ENCODE measurements around the gene ADRA2B.
"Not testable (repeated sequence)": the region's sequence is repeated elsewhere in the genome, so short reads cannot be mapped to it uniquely, and the experiment has no call there.

GRCh38 chr2:96067098-96067660 lies 49.2 kb downstream of the ADRA2B start:
- TF ChIP-seq CTCF (IDR thresholded peaks at IDR 0.05 in 2 of 3, conservative IDR thresholded peaks at IDR 0.05 in 1 of 3; ENCODE audit: borderline replicate concordance in 1 of 3, insufficient read depth in 1 of 3, low read depth in 2 of 3, low read length in 2 of 3); EZH2 (IDR thresholded peaks at IDR 0.05); POLR2AphosphoS5 (IDR thresholded peaks at IDR 0.05; ENCODE audit: low read depth, low read length); POLR2A (IDR thresholded peaks at IDR 0.05; ENCODE audit: borderline replicate concordance, extremely low read depth, insufficient read depth, insufficient read length); ZBTB33 (IDR thresholded peaks at IDR 0.05; ENCODE audit: extremely low read depth, insufficient replicate concordance, low read length); YY1 (IDR thresholded peaks at IDR 0.05; ENCODE audit: extremely low read depth, insufficient replicate concordance, low read depth, low read length): not testable (repeated sequence)

Data from HCT116 (cell line).